ENCODE data around the gene FOXJ1.

The FOXJ1 gene

GRCh38 chr17:76132574-76133338 lies 8.3 kb downstream of the FOXJ1 start:
- peaks cover 2% of the 10 kb centered on the region for H3K27me3 ChIP-seq (ENCODE audit: insufficient read depth, poor library complexity, severe bottlenecking)
- no peak overlapping the region for H3K27ac ChIP-seq (replicated peaks)
- H3K4me3 ChIP-seq (replicated peaks; ENCODE audit: insufficient read depth, low read length), result no peak overlapping the region
- no peak for DNase-seq (ENCODE audit: low read depth in 1 of 2, low spot score in 1 of 2)
- TF ChIP-seq GABPA (IDR thresholded peaks at IDR 0.05; ENCODE audit: low read depth) (no peak), REST (IDR thresholded peaks at IDR 0.05; ENCODE audit: insufficient replicate concordance, low read depth) (no peak), SPI1 (IDR thresholded peaks at IDR 0.05; ENCODE audit: borderline replicate concordance, low read depth) (no peak), CTCF (IDR thresholded peaks at IDR 0.05; ENCODE audit: insufficient read depth, low read length) (no peak), POLR2AphosphoS5 (IDR thresholded peaks at IDR 0.05; ENCODE audit: low read depth) (no peak)

- no peak for DNase-seq (ENCODE audit: low read depth in 1 of 2, low spot score in 1 of 2)
- H3K27ac ChIP-seq (replicated peaks), result no peak overlapping the region
- peaks cover 2% of the 10 kb centered on the region for H3K27me3 ChIP-seq (ENCODE audit: insufficient read depth, poor library complexity, severe bottlenecking)
- TF ChIP-seq POLR2AphosphoS5 (IDR thresholded peaks at IDR 0.05; ENCODE audit: low read depth) (no peak), REST (IDR thresholded peaks at IDR 0.05; ENCODE audit: insufficient replicate concordance, low read depth) (no peak), SPI1 (IDR thresholded peaks at IDR 0.05; ENCODE audit: borderline replicate concordance, low read depth) (no peak), GABPA (IDR thresholded peaks at IDR 0.05; ENCODE audit: low read depth) (no peak), CTCF (IDR thresholded peaks at IDR 0.05; ENCODE audit: insufficient read depth, low read length) (no peak)
- no peak overlapping the region for H3K4me3 ChIP-seq (replicated peaks; ENCODE audit: insufficient read depth, low read length)
Measured at GRCh38 chr17:76131692-76132573, 9.1 kb downstream of the FOXJ1 start.

- H3K4me3 ChIP-seq (replicated peaks; ENCODE audit: insufficient read depth, low read length), result no peak overlapping the region
- no peak overlapping the region for H3K27ac ChIP-seq (replicated peaks)
- TF ChIP-seq GABPA (IDR thresholded peaks at IDR 0.05; ENCODE audit: low read depth) (no peak), POLR2AphosphoS5 (IDR thresholded peaks at IDR 0.05; ENCODE audit: low read depth) (no peak), REST (IDR thresholded peaks at IDR 0.05; ENCODE audit: insufficient replicate concordance, low read depth) (no peak), SPI1 (IDR thresholded peaks at IDR 0.05; ENCODE audit: borderline replicate concordance, low read depth) (no peak), CTCF (IDR thresholded peaks at IDR 0.05; ENCODE audit: insufficient read depth, low read length) (no peak)
- H3K27me3 ChIP-seq (ENCODE audit: insufficient read depth, poor library complexity, severe bottlenecking), result peaks cover 2% of the 10 kb centered on the region
- DNase-seq (ENCODE audit: low read depth in 1 of 2, low spot score in 1 of 2), result no peak
Measured at GRCh38 chr17:76131051-76131691, 9.9 kb downstream of the FOXJ1 start.

Measured in HL-60 (cell line).